ENCODE results near the gene SERPINE2.

DNA sequence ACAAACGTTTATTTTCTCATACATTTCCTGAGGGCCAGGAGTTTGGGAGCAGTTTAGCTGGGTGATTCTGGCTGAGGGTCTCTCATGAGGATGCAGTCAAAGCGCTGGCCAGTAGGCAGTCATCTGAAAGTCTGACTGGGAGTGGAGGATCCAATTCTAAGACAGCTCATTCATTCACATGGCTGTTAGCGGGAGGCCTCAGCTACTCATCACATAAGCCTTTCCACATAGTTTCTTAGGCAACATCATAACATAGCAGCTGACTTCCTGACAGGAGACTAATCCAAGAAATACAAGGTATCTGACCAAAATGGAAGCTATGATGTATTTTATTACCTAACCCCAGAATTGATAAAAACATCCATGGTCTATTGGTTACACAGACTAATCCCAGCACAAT is 84.7 kb downstream of the SERPINE2 start:
- TF ChIP-seq, protein P1, sequence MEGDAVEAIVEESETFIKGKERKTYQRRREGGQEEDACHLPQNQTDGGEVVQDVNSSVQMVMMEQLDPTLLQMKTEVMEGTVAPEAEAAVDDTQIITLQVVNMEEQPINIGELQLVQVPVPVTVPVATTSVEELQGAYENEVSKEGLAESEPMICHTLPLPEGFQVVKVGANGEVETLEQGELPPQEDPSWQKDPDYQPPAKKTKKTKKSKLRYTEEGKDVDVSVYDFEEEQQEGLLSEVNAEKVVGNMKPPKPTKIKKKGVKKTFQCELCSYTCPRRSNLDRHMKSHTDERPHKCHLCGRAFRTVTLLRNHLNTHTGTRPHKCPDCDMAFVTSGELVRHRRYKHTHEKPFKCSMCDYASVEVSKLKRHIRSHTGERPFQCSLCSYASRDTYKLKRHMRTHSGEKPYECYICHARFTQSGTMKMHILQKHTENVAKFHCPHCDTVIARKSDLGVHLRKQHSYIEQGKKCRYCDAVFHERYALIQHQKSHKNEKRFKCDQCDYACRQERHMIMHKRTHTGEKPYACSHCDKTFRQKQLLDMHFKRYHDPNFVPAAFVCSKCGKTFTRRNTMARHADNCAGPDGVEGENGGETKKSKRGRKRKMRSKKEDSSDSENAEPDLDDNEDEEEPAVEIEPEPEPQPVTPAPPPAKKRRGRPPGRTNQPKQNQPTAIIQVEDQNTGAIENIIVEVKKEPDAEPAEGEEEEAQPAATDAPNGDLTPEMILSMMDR (IDR thresholded peaks at IDR 0.05), result no peak
- TF ChIP-seq EP300 (IDR thresholded peaks at IDR 0.05; ENCODE audit: low read depth) (no peak), POLR2A (IDR thresholded peaks at IDR 0.05) (no peak)
